Measurements from ENCODE around the gene SH3TC1.

The SH3TC1 gene

GRCh38 chr4:8250227-8250626 is 51.1 kb downstream of the SH3TC1 start:
- no peaks in the 10 kb centered on the region for H3K9me3 ChIP-seq (ENCODE audit: control insufficient read depth, low read length)

GRCh38 chr4:8250637-8251036 is 51.5 kb downstream of the SH3TC1 start:
- Histone ChIP-seq H3K36me3 (ENCODE audit: control insufficient read depth, insufficient read depth, low read length) (no peaks in the 10 kb centered on the region), H3K4me1 (ENCODE audit: control insufficient read depth, insufficient read depth, low read length, poor library complexity, severe bottlenecking) (no peaks in the 10 kb centered on the region), H3K9me3 (ENCODE audit: control insufficient read depth, low read length) (no peaks in the 10 kb centered on the region), H3K27ac (ENCODE audit: insufficient read depth, low read length, poor library complexity, severe bottlenecking) (no peak overlapping the region), H3K27me3 (replicated peaks; ENCODE audit: control insufficient read depth, insufficient read depth, low read length, poor library complexity, severe bottlenecking) (no peaks in the 10 kb centered on the region), H3K4me3 (ENCODE audit: insufficient read depth, low read depth, low read length, poor library complexity, severe bottlenecking) (no peak overlapping the region)
- no peak for DNase-seq

More at GRCh38 chr4:8250227-8250626, 51.1 kb downstream of the SH3TC1 start:
- Histone ChIP-seq H3K27me3 (replicated peaks; ENCODE audit: control insufficient read depth, insufficient read depth, low read length, poor library complexity, severe bottlenecking) (no peaks in the 10 kb centered on the region), H3K4me1 (ENCODE audit: control insufficient read depth, insufficient read depth, low read length, poor library complexity, severe bottlenecking) (no peaks in the 10 kb centered on the region), H3K4me3 (ENCODE audit: insufficient read depth, low read depth, low read length, poor library complexity, severe bottlenecking) (no peak overlapping the region), H3K36me3 (ENCODE audit: control insufficient read depth, insufficient read depth, low read length) (no peaks in the 10 kb centered on the region), H3K27ac (ENCODE audit: insufficient read depth, low read length, poor library complexity, severe bottlenecking) (no peak overlapping the region)
- no peak for DNase-seq

GRCh38 chr4:8251110-8251883 is 52.2 kb downstream of the SH3TC1 start:
- H3K9me3 ChIP-seq (ENCODE audit: control insufficient read depth, low read length): no peaks in the 10 kb centered on the region
- no peaks in the 10 kb centered on the region for H3K27me3 ChIP-seq (replicated peaks; ENCODE audit: control insufficient read depth, insufficient read depth, low read length, poor library complexity, severe bottlenecking)
- H3K4me1 ChIP-seq (ENCODE audit: control insufficient read depth, insufficient read depth, low read length, poor library complexity, severe bottlenecking): no peaks in the 10 kb centered on the region
- no peak overlapping the region for H3K27ac ChIP-seq (ENCODE audit: insufficient read depth, low read length, poor library complexity, severe bottlenecking)
- H3K36me3 ChIP-seq (ENCODE audit: control insufficient read depth, insufficient read depth, low read length): no peaks in the 10 kb centered on the region
- no peak for DNase-seq
- H3K4me3 ChIP-seq (ENCODE audit: insufficient read depth, low read depth, low read length, poor library complexity, severe bottlenecking): no peak overlapping the region

- no peak for DNase-seq
- no peaks in the 10 kb centered on the region for H3K4me1 ChIP-seq (ENCODE audit: control insufficient read depth, insufficient read depth, low read length, poor library complexity, severe bottlenecking)
- no peaks in the 10 kb centered on the region for H3K27me3 ChIP-seq (replicated peaks; ENCODE audit: control insufficient read depth, insufficient read depth, low read length, poor library complexity, severe bottlenecking)
- H3K27ac ChIP-seq (ENCODE audit: insufficient read depth, low read length, poor library complexity, severe bottlenecking): no peak overlapping the region
- no peak overlapping the region for H3K4me3 ChIP-seq (ENCODE audit: insufficient read depth, low read depth, low read length, poor library complexity, severe bottlenecking)
- H3K36me3 ChIP-seq (ENCODE audit: control insufficient read depth, insufficient read depth, low read length): no peaks in the 10 kb centered on the region
- H3K9me3 ChIP-seq (ENCODE audit: control insufficient read depth, low read length): no peaks in the 10 kb centered on the region
Measured at GRCh38 chr4:8252301-8253173, 53.4 kb downstream of the SH3TC1 start.

- Histone ChIP-seq H3K4me3 (ENCODE audit: insufficient read depth, low read depth, low read length, poor library complexity, severe bottlenecking) (no peak overlapping the region), H3K4me1 (ENCODE audit: control insufficient read depth, insufficient read depth, low read length, poor library complexity, severe bottlenecking) (no peaks in the 10 kb centered on the region), H3K27me3 (replicated peaks; ENCODE audit: control insufficient read depth, insufficient read depth, low read length, poor library complexity, severe bottlenecking) (no peaks in the 10 kb centered on the region), H3K36me3 (ENCODE audit: control insufficient read depth, insufficient read depth, low read length) (no peaks in the 10 kb centered on the region), H3K27ac (ENCODE audit: insufficient read depth, low read length, poor library complexity, severe bottlenecking) (no peak overlapping the region), H3K9me3 (ENCODE audit: control insufficient read depth, low read length) (no peaks in the 10 kb centered on the region)
- no peak for DNase-seq
Measured at GRCh38 chr4:8254076-8254475, 55.0 kb downstream of the SH3TC1 start.

- Histone ChIP-seq H3K9me3 (ENCODE audit: control insufficient read depth, low read length) (no peaks in the 10 kb centered on the region), H3K36me3 (ENCODE audit: control insufficient read depth, insufficient read depth, low read length) (no peaks in the 10 kb centered on the region), H3K27ac (ENCODE audit: insufficient read depth, low read length, poor library complexity, severe bottlenecking) (no peak overlapping the region), H3K27me3 (replicated peaks; ENCODE audit: control insufficient read depth, insufficient read depth, low read length, poor library complexity, severe bottlenecking) (no peaks in the 10 kb centered on the region), H3K4me3 (ENCODE audit: insufficient read depth, low read depth, low read length, poor library complexity, severe bottlenecking) (no peak overlapping the region), H3K4me1 (ENCODE audit: control insufficient read depth, insufficient read depth, low read length, poor library complexity, severe bottlenecking) (no peaks in the 10 kb centered on the region)
- DNase-seq: no peak
Measured at GRCh38 chr4:8255698-8256441, 56.8 kb downstream of the SH3TC1 start.

GRCh38 chr4:8257854-8258253 is 58.8 kb downstream of the SH3TC1 start:
- no peaks in the 10 kb centered on the region for H3K9me3 ChIP-seq (ENCODE audit: control insufficient read depth, low read length)
- H3K4me1 ChIP-seq (ENCODE audit: control insufficient read depth, insufficient read depth, low read length, poor library complexity, severe bottlenecking): no peaks in the 10 kb centered on the region
- no peaks in the 10 kb centered on the region for H3K36me3 ChIP-seq (ENCODE audit: control insufficient read depth, insufficient read depth, low read length)
- no peak for DNase-seq
- no peak overlapping the region for H3K27ac ChIP-seq (ENCODE audit: insufficient read depth, low read length, poor library complexity, severe bottlenecking)
- no peaks in the 10 kb centered on the region for H3K27me3 ChIP-seq (replicated peaks; ENCODE audit: control insufficient read depth, insufficient read depth, low read length, poor library complexity, severe bottlenecking)
- no peak overlapping the region for H3K4me3 ChIP-seq (ENCODE audit: insufficient read depth, low read depth, low read length, poor library complexity, severe bottlenecking)

GRCh38 chr4:8258552-8259212 is 59.6 kb downstream of the SH3TC1 start:
- Histone ChIP-seq H3K27ac (ENCODE audit: insufficient read depth, low read length, poor library complexity, severe bottlenecking) (no peak overlapping the region), H3K4me3 (ENCODE audit: insufficient read depth, low read depth, low read length, poor library complexity, severe bottlenecking) (no peak overlapping the region), H3K27me3 (replicated peaks; ENCODE audit: control insufficient read depth, insufficient read depth, low read length, poor library complexity, severe bottlenecking) (no peaks in the 10 kb centered on the region), H3K36me3 (ENCODE audit: control insufficient read depth, insufficient read depth, low read length) (no peaks in the 10 kb centered on the region), H3K9me3 (ENCODE audit: control insufficient read depth, low read length) (no peaks in the 10 kb centered on the region), H3K4me1 (ENCODE audit: control insufficient read depth, insufficient read depth, low read length, poor library complexity, severe bottlenecking) (no peaks in the 10 kb centered on the region)
- DNase-seq: no peak

GRCh38 chr4:8259743-8260430 is 60.8 kb downstream of the SH3TC1 start:
- Histone ChIP-seq H3K36me3 (ENCODE audit: control insufficient read depth, insufficient read depth, low read length) (no peaks in the 10 kb centered on the region), H3K4me1 (ENCODE audit: control insufficient read depth, insufficient read depth, low read length, poor library complexity, severe bottlenecking) (no peaks in the 10 kb centered on the region), H3K9me3 (ENCODE audit: control insufficient read depth, low read length) (no peaks in the 10 kb centered on the region), H3K4me3 (ENCODE audit: insufficient read depth, low read depth, low read length, poor library complexity, severe bottlenecking) (no peak overlapping the region), H3K27me3 (replicated peaks; ENCODE audit: control insufficient read depth, insufficient read depth, low read length, poor library complexity, severe bottlenecking) (no peaks in the 10 kb centered on the region), H3K27ac (ENCODE audit: insufficient read depth, low read length, poor library complexity, severe bottlenecking) (no peak overlapping the region)
- DNase-seq: no peak
